CD4-positive, alpha-beta T cell treated with Interleukin-21 for 1 hour (primary cell): Measurements from ENCODE around the gene MLX.
"Not testable (repeated sequence)": the region's sequence is repeated elsewhere in the genome, so short reads cannot be mapped to it uniquely, and the experiment has no call there.

ENCODE experiments used
- DNase-seq: peaks from one replicate; pipeline ENCODE4 v3.0.0-alpha.2; 2020

Gene MLX

GRCh38 chr17:42536372-42537155 is 30.3 kb upstream of the MLX start:
- peak; percentile 72 for DNase-seq

GRCh38 chr17:42537156-42537805 is 29.6 kb upstream of the MLX start:
- no peak for DNase-seq

GRCh38 chr17:42537826-42538451 is 29.0 kb upstream of the MLX start:
- no peak for DNase-seq

- no peak for DNase-seq
These were observed 28.4 kb upstream of the MLX start for GRCh38 chr17:42538482-42538881.

- DNase-seq: not testable (repeated sequence)
These were observed 26.3 kb upstream of the MLX start for GRCh38 chr17:42540558-42540957.

GRCh38 chr17:42541041-42541833 is 25.7 kb upstream of the MLX start:
- no peak for DNase-seq

GRCh38 chr17:42543190-42544079 is 23.5 kb upstream of the MLX start:
- no peak for DNase-seq

GRCh38 chr17:42544874-42545283 is 22.0 kb upstream of the MLX start:
- DNase-seq: no peak

- not testable (repeated sequence) for DNase-seq
These were observed 21.0 kb upstream of the MLX start for GRCh38 chr17:42545755-42546505.

- no peak for DNase-seq
These were observed 19.9 kb upstream of the MLX start for GRCh38 chr17:42547001-42547461.

GRCh38 chr17:42547698-42548069 is 19.2 kb upstream of the MLX start:
- no peak for DNase-seq

- DNase-seq: peak; percentile 80
These were observed 18.6 kb upstream of the MLX start for GRCh38 chr17:42548070-42548837.

GRCh38 chr17:42548993-42549755 is 17.7 kb upstream of the MLX start:
- DNase-seq: no peak

- not testable (repeated sequence) for DNase-seq
These were observed 14.2 kb upstream of the MLX start, which contains the start of gene HSD17B1 for GRCh38 chr17:42552736-42553135. HSD17B1 (plus strand) TSS chr17:42552923; CDS start chr17:42552934, 11 bp downstream.

- DNase-seq: no peak
These were observed 13.6 kb upstream of the MLX start for GRCh38 chr17:42553161-42553818.

GRCh38 chr17:42553866-42554249 is 13.0 kb upstream of the MLX start:
- DNase-seq: no peak

GRCh38 chr17:42554250-42555121 is 12.4 kb upstream of the MLX start:
- peak; percentile 83 for DNase-seq

- DNase-seq: no peak
These were observed 11.7 kb upstream of the MLX start for GRCh38 chr17:42555122-42555622.
